HCT116 (cell line): ENCODE results near the gene UTP15.

Experiments
- CEBPB ChIP-seq: IDR thresholded peaks from 2 replicates; pipeline ENCODE4 v1.6.1; 2012; ENCODE audit warnings: low read depth
- EGR1 ChIP-seq: IDR thresholded peaks from 2 replicates; pipeline ENCODE4 v1.6.1; 2012; ENCODE audit warnings: low read depth
- EZH2 ChIP-seq: fragments of 200-600 bp; sonication (generic); IDR thresholded peaks from 2 replicates; pipeline ENCODE4 v1.6.1; 2017; ENCODE audit warnings: antibody characterized with exemption, mixed run types
- EZH2phosphoT487 ChIP-seq: fragments of 200-600 bp; IDR thresholded peaks from 2 replicates; pipeline ENCODE4 v1.6.1; 2018; ENCODE audit warnings: antibody characterized with exemption, borderline replicate concordance
- JUND ChIP-seq: IDR thresholded peaks from 2 replicates; pipeline ENCODE4 v1.6.1; 2012
- POLR2A ChIP-seq: IDR thresholded peaks from 2 replicates; pipeline ENCODE4 v1.7.0; 2011; ENCODE audit warnings: borderline replicate concordance; ENCODE audit not compliant: insufficient read depth, insufficient read length; ENCODE audit errors: extremely low read depth
- POLR2AphosphoS5 ChIP-seq: IDR thresholded peaks from 2 replicates; pipeline ENCODE4 v1.6.1; 2011; ENCODE audit warnings: mild to moderate bottlenecking, low read depth, low read length, moderate library complexity
- RAD21 ChIP-seq: IDR thresholded peaks from 2 replicates; pipeline ENCODE4 v1.6.1; 2012; ENCODE audit warnings: low read depth, mild to moderate bottlenecking
- SIN3A ChIP-seq: IDR thresholded peaks from 2 replicates; pipeline ENCODE4 v1.6.1; 2012; ENCODE audit warnings: low read depth
- ZFX ChIP-seq: fragments of 450-650 bp; IDR thresholded peaks from 2 replicates; pipeline ENCODE4 v1.6.1; 2017
- ZNF274 ChIP-seq: fragments of 200-500 bp; sonication (Bioruptor generic); IDR thresholded peaks from 2 replicates; pipeline ENCODE4 v1.6.1; 2014; ENCODE audit warnings: mild to moderate bottlenecking, low read depth, low read length, inconsistent platforms
- TF ChIP-seq, protein P1 (sequence below), 3 experiments: fragments of 200-600 bp in 1 of 3; sonication (generic) in 1 of 3; IDR thresholded peaks in 2 of 3; conservative IDR thresholded peaks in 1 of 3; 2 replicates each; pipeline ENCODE4 v1.5.1; 2012 to 2017; ENCODE audit warnings: low read depth in 2 of 3, low read length in 2 of 3, antibody characterized with exemption in 1 of 3, borderline replicate concordance in 1 of 3, control low read depth in 1 of 3, mild to moderate bottlenecking in 1 of 3, mixed read lengths in 1 of 3, mixed run types in 1 of 3, moderate library complexity in 1 of 3; ENCODE audit not compliant: insufficient read depth in 1 of 3
- TF ChIP-seq, protein P2 (sequence below): IDR thresholded peaks from 2 replicates; pipeline ENCODE4 v1.6.1; 2012
- TF ChIP-seq, protein P3 (sequence below): IDR thresholded peaks from 2 replicates; pipeline ENCODE4 v1.6.1; 2012

DNA sequence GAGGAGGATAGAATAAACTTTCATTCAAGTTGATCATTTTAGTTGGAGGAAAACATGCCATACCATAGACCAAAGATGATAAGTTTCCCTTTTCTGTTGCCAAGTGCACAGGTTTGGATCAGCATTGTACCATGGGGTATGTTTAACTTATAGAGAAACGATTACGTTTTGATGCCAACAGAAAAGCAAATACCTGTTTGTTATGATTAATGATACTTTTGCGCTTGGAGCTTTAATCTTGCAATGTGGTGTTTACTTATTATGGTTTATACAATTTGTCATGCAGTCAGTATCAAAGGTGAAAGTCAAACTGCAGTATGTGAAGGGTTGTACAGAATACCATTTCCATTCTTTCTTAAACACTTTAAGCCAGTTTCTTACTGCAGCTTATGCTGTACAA, 47.3 kb downstream of the UTP15 start:
- TF ChIP-seq EGR1 = no peak
- TF ChIP-seq, protein P1, sequence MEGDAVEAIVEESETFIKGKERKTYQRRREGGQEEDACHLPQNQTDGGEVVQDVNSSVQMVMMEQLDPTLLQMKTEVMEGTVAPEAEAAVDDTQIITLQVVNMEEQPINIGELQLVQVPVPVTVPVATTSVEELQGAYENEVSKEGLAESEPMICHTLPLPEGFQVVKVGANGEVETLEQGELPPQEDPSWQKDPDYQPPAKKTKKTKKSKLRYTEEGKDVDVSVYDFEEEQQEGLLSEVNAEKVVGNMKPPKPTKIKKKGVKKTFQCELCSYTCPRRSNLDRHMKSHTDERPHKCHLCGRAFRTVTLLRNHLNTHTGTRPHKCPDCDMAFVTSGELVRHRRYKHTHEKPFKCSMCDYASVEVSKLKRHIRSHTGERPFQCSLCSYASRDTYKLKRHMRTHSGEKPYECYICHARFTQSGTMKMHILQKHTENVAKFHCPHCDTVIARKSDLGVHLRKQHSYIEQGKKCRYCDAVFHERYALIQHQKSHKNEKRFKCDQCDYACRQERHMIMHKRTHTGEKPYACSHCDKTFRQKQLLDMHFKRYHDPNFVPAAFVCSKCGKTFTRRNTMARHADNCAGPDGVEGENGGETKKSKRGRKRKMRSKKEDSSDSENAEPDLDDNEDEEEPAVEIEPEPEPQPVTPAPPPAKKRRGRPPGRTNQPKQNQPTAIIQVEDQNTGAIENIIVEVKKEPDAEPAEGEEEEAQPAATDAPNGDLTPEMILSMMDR (IDR thresholded peaks at IDR 0.05 in 2 of 3, conservative IDR thresholded peaks at IDR 0.05 in 1 of 3; ENCODE audit: borderline replicate concordance in 1 of 3, insufficient read depth in 1 of 3, low read depth in 2 of 3, low read length in 2 of 3) = no peak
- no peak for TF ChIP-seq SIN3A
- no peak for TF ChIP-seq EZH2phosphoT487
- TF ChIP-seq, protein P2, sequence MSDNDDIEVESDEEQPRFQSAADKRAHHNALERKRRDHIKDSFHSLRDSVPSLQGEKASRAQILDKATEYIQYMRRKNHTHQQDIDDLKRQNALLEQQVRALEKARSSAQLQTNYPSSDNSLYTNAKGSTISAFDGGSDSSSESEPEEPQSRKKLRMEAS = no peak
- TF ChIP-seq, protein P3, sequence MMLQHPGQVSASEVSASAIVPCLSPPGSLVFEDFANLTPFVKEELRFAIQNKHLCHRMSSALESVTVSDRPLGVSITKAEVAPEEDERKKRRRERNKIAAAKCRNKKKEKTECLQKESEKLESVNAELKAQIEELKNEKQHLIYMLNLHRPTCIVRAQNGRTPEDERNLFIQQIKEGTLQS = no peak
- TF ChIP-seq RAD21 = no peak
- TF ChIP-seq POLR2AphosphoS5 = no peak
- TF ChIP-seq JUND = no peak
- TF ChIP-seq EZH2 = no peak
- no peak for TF ChIP-seq POLR2A
- TF ChIP-seq ZFX = no peak
- TF ChIP-seq CEBPB = no peak
- no peak for TF ChIP-seq ZNF274
